ENCODE measurements around the gene SYT9. TPM values are rescaled to one million over a fixed set of nuclear protein-coding genes. Genes with fewer than 3 reads are reported as not detected.

SYT9 gene
- total RNA-seq, 1 donor from 2014 or later = not detected

DNA sequence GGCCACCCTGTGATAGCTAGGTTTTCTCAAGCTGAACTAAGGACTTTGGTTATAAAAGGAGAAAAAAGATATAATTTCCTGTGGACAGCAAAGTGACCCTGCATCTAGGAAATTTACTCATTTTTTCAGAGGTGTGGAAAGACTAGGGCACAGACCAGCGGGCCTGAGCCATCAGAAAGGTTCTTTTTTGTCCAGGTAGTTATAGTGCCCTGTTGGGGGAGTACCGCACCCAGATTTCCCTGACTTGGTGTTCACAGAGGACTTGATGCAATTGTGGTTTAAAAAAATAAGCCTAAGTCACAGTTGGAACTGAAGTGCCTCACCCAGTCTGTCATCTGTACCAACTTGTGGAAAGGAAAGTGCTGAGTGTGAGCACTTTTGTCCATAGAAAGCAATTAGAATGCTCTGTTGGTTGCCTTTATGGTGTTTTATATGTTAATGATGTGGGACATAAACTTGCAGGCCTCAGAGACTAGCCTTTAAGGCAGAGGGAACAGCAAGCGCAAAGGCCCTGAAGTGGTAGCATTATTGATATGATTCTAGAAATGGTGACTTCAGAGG, 3.1 kb downstream of the SYT9 start:
- H3K27me3 Mint-ChIP-seq (ENCODE audit: insufficient read depth) = peaks cover 46% of the 10 kb centered on the region

DNA sequence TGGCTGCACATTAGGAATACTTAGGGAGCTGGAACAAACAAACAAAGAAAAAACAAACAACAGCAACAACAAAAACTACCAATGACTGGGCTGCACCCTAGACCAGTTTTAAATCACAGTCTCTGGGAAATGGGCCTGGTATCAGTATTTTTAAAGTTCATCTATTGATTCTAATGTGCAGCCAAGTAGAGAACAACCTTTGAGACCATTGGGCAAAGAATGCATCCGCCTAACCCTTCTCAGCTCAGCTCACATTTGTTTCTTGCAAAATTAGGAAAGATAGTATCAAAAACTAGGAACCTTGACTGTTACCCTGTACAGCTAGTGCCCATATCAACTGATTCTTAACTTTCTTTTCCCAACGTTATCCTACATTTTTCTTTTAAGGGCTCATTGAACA, 5.2 kb downstream of the SYT9 start:
- Mint-ChIP-seq H3K4me3 (no peak overlapping the region), H3K9me3 (no peaks in the 10 kb centered on the region), H3K27me3 (ENCODE audit: insufficient read depth) (peaks cover 33% of the 10 kb centered on the region), H3K4me1 (ENCODE audit: low read depth) (no peaks in the 10 kb centered on the region), H3K36me3 (ENCODE audit: low read depth) (no peaks in the 10 kb centered on the region), H3K27ac (no peak overlapping the region)
- no peak for DNase-seq (ENCODE audit: low spot score)
- intact Hi-C loops (cut with micrococcal nuclease) = no loop called here

More for the DNA sequence above, 3.1 kb downstream of the SYT9 start:
- intact Hi-C loops (cut with micrococcal nuclease) = no loop called here
- peaks cover 1% of the 10 kb centered on the region for H3K36me3 Mint-ChIP-seq (ENCODE audit: low read depth)
- DNase-seq (ENCODE audit: low spot score) = no peak
- H3K4me3 Mint-ChIP-seq = no peak overlapping the region
- H3K27ac Mint-ChIP-seq = no peak overlapping the region
- H3K4me1 Mint-ChIP-seq (ENCODE audit: low read depth) = no peaks in the 10 kb centered on the region
- no peaks in the 10 kb centered on the region for H3K9me3 Mint-ChIP-seq

DNA sequence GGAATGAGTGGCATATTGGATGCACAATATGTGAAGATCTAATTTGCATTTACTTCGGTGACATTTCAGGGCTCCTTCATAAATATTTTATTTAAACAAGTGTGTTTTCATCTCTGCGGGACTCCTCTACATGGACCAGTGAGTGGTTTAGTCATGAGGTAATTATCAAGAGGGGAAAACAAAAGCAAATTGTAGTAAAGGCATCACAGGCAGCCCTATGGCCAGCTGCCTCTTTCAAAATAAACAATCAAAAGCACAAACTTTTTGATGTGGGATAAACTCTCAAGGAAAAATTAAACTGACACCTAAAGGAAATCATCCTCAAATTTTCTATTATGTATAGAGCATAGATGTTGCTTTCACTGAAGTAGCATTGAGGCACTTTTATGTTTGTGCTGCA, 6.0 kb downstream of the SYT9 start:
- intact Hi-C loops (cut with micrococcal nuclease) = no loop called here

DNA sequence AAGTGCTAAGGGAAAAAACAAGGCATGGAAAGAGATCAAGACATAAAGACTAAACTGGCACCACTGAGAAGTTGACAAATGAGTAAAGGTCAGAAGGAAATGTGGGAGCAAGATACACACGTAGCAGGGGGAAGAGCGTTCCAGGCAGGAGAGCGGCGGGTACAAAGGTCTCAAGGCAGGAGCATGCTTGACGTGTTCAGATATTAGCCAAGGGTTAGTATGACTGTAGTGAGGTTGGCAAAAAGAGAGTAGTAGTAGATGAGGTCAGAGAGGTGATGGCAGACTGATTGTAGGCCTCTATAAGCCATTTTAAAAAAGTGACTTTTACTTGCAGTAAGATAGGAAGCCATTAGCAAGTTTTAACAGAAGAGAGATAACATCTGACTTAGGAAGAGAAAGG, 9.9 kb downstream of the SYT9 start:
- Mint-ChIP-seq H3K27ac (no peak overlapping the region), H3K9me3 (no peaks in the 10 kb centered on the region)

More for the DNA sequence above, 6.0 kb downstream of the SYT9 start:
- no peaks in the 10 kb centered on the region for H3K36me3 Mint-ChIP-seq (ENCODE audit: low read depth)
- H3K4me1 Mint-ChIP-seq (ENCODE audit: low read depth) = no peaks in the 10 kb centered on the region
- H3K27me3 Mint-ChIP-seq (ENCODE audit: insufficient read depth) = peaks cover 30% of the 10 kb centered on the region
- H3K4me3 Mint-ChIP-seq = no peak overlapping the region
- H3K9me3 Mint-ChIP-seq = no peaks in the 10 kb centered on the region
- no peak for DNase-seq (ENCODE audit: low spot score)
- no peak overlapping the region for H3K27ac Mint-ChIP-seq

DNA sequence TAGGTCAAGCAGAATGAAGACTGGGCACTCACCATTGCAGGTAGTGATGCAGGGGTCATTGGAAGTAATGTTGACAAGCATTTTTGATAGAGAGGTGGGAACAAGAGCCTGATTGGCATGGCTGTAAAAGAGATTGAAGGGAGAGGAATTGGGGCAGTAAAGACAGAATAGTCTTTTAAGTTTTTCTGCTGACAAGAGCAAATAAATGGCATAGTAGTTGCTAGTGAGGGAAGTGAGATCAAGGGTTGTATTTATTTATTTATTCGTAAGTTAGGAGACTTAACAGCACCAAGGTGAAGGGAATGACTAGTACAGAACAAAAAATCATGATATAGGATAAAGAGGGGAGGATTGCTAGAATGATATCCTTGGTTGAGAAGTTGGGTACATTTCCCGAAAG, 11.0 kb downstream of the SYT9 start:
- Mint-ChIP-seq H3K9me3 (no peaks in the 10 kb centered on the region), H3K27me3 (ENCODE audit: insufficient read depth) (peaks cover 4% of the 10 kb centered on the region), H3K4me3 (no peak overlapping the region), H3K4me1 (ENCODE audit: low read depth) (no peaks in the 10 kb centered on the region), H3K36me3 (ENCODE audit: low read depth) (no peaks in the 10 kb centered on the region), H3K27ac (no peak overlapping the region)
- no peak for DNase-seq (ENCODE audit: low spot score)
- intact Hi-C loops (cut with micrococcal nuclease) = no loop called here

More for the DNA sequence above, 9.9 kb downstream of the SYT9 start:
- intact Hi-C loops (cut with micrococcal nuclease) = no loop called here
- peaks cover 4% of the 10 kb centered on the region for H3K27me3 Mint-ChIP-seq (ENCODE audit: insufficient read depth)
- no peaks in the 10 kb centered on the region for H3K36me3 Mint-ChIP-seq (ENCODE audit: low read depth)
- no peaks in the 10 kb centered on the region for H3K4me1 Mint-ChIP-seq (ENCODE audit: low read depth)
- DNase-seq (ENCODE audit: low spot score) = no peak
- no peak overlapping the region for H3K4me3 Mint-ChIP-seq

DNA sequence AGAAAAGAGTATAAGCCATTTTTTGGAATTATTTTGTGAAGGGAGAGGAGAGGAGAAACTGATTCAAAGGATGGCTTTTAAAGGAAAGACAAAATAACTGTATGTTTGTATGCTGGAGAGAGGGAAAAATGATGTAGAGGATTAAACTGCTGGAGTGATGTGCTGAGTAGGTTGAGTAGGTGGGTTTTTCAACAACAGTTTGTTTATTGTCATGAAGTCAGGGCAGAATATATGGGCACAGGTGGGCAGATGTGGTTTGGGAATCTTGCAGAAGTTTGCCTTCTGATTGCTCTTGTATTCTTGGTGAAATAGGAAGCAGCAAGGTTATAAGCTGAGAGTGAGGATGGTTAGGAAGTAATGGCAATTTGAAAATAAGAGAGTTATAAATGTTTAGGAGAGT, 12.1 kb downstream of the SYT9 start:
- H3K27ac Mint-ChIP-seq = no peak overlapping the region
- H3K4me1 Mint-ChIP-seq (ENCODE audit: low read depth) = no peaks in the 10 kb centered on the region
- no peaks in the 10 kb centered on the region for H3K36me3 Mint-ChIP-seq (ENCODE audit: low read depth)
- H3K4me3 Mint-ChIP-seq = no peak overlapping the region
- peaks cover 3% of the 10 kb centered on the region for H3K27me3 Mint-ChIP-seq (ENCODE audit: insufficient read depth)
- no peaks in the 10 kb centered on the region for H3K9me3 Mint-ChIP-seq
- intact Hi-C loops (cut with micrococcal nuclease) = no loop called here
- DNase-seq (ENCODE audit: low spot score) = no peak

DNA sequence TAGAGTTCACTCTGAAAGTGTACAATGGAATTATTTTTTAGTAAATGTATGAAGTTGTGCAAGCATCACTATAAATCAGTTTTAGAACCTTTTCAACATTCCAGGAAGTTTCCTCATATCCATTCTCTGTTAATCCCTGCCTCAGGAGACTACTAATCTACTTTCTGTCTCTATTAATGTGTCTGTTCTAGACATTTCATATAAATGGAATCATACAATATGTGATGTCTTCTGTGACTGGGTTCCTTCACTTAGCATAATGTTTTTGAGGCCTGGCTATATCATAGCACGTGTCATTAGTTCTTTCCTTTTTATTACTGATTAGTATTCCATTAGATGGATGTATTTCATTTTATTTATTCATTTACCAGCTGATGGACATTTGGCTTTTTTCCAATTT, 17.1 kb downstream of the SYT9 start:
- no peak overlapping the region for H3K27ac Mint-ChIP-seq
- peaks cover 4% of the 10 kb centered on the region for H3K27me3 Mint-ChIP-seq (ENCODE audit: insufficient read depth)
- H3K9me3 Mint-ChIP-seq = no peaks in the 10 kb centered on the region
- intact Hi-C loops (cut with micrococcal nuclease) = no loop called here
- H3K4me3 Mint-ChIP-seq = no peak overlapping the region
- H3K4me1 Mint-ChIP-seq (ENCODE audit: low read depth) = no peaks in the 10 kb centered on the region
- no peak for DNase-seq (ENCODE audit: low spot score)
- no peaks in the 10 kb centered on the region for H3K36me3 Mint-ChIP-seq (ENCODE audit: low read depth)

DNA sequence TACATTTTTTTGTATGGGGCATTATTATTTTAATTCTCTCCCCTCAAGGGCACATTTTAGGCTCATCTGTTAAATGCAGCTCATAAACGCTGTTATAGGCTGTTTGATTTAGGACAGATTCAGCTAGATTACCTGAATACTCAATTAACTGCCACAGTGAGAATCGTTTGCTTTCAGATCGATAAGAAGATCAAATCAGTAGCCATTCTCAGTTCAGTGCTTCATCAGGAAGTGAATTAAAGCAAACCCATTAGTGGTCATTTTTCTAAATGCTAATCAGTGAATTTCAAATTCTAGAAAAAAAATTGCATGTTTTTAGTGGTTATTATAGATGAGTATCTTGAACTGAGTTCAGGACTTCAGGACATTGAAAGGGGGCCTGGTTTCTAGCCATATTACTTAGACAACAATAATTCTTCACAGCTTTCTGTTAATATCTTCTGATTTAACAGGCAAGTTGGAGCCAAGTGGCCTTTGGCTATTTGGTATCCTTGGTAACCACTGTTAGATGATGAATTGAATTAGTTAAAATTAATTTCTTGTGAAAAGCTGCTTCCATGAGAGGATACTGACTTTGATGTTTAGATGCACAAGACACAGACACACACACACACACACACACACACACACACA, 18.6 kb downstream of the SYT9 start:
- Mint-ChIP-seq H3K27ac (no peak overlapping the region), H3K36me3 (ENCODE audit: low read depth) (no peaks in the 10 kb centered on the region), H3K4me1 (ENCODE audit: low read depth) (no peaks in the 10 kb centered on the region), H3K27me3 (ENCODE audit: insufficient read depth) (peaks cover 4% of the 10 kb centered on the region), H3K9me3 (no peaks in the 10 kb centered on the region), H3K4me3 (no peak overlapping the region)
- intact Hi-C loops (cut with micrococcal nuclease) = loop anchor here (10.0 kb wide), 2 partner anchors 174 to 456 kb away; no protein-coding TSS in a partner anchor
- DNase-seq (ENCODE audit: low spot score) = no peak

DNA sequence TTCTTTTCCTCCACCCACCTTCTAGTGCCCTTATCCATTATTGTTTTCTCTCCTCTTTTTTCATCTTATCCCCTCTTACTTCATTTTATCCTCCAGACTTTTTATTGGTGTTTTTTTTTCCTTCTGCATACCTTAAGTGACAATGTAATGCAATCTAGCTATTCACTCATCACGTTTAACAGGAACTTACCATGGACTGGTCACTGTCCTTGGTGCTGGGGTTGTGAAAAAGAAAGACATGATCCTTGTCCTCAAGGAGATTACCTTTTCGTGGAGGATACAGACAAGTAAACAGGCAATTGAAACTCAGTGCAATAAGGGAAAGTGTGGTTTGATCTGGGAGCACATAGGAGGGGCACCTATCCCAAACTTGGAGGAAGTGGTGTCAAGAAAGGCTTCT, 20.7 kb downstream of the SYT9 start:
- Mint-ChIP-seq H3K27ac (peak overlapping the region; percentile 3), H3K27me3 (ENCODE audit: insufficient read depth) (peaks cover 3% of the 10 kb centered on the region), H3K36me3 (ENCODE audit: low read depth) (no peaks in the 10 kb centered on the region), H3K9me3 (no peaks in the 10 kb centered on the region), H3K4me1 (ENCODE audit: low read depth) (no peaks in the 10 kb centered on the region), H3K4me3 (no peak overlapping the region)
- no peak for DNase-seq (ENCODE audit: low spot score)
- intact Hi-C loops (cut with micrococcal nuclease) = loop anchor here (10.0 kb wide), 2 partner anchors 172 to 458 kb away; no protein-coding TSS in a partner anchor

DNA sequence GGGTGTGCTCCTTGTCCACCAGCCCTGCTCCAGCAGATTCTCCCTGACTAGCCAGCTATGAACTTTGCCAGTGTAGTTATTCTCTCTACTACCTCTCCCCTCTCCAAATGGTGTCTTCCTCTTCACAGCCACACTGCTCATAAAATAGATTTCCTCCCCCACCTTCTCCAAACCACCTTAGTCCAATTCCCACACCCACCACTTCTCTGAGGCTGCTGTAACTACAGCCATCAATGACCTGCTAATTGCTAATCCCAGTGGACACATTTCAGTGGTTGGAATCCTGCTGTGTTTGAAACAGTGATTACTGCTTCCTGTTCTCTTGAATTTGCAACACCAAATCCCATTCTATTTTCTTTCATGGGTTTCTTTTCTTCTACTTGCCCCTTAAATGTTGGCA, 23.4 kb downstream of the SYT9 start:
- DNase-seq (ENCODE audit: low spot score) = no peak
- peaks cover 1% of the 10 kb centered on the region for H3K27me3 Mint-ChIP-seq (ENCODE audit: insufficient read depth)
- no peak overlapping the region for H3K4me3 Mint-ChIP-seq
- intact Hi-C loops (cut with micrococcal nuclease) = loop anchor here (10.0 kb wide), 2 partner anchors 170 to 460 kb away; no protein-coding TSS in a partner anchor
- no peaks in the 10 kb centered on the region for H3K4me1 Mint-ChIP-seq (ENCODE audit: low read depth)
- no peaks in the 10 kb centered on the region for H3K36me3 Mint-ChIP-seq (ENCODE audit: low read depth)
- no peak overlapping the region for H3K27ac Mint-ChIP-seq
- no peaks in the 10 kb centered on the region for H3K9me3 Mint-ChIP-seq

DNA sequence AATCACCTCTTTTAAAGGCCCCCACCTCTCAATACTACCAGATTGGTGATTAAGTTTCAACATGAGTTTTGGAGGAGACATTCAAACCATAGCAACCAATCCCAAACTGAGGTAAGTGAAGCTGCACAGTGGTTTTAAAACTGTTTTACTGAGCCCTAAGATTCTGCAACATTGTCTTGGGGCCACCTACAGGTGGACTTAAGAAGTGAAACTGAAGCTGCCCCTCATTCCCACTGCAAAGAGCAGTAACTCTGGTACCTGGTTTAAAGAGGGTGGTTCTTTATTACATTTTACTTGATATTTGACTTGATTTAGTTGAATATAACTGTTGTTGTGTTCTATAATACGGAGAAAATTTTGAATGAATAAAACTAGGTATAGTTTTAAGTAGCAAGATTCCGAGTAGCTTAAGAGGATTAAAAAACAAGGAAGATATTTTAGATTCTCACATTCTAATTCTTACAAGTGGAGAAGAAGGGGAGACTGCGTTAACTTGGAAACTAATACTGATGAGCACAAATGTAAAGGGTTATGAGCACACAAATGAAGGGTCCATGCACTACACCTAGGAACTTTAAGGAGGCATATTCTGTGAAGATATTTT, 26.7 kb downstream of the SYT9 start:
- H3K27me3 Mint-ChIP-seq (ENCODE audit: insufficient read depth) = no peaks in the 10 kb centered on the region
- no peak overlapping the region for H3K4me3 Mint-ChIP-seq
- H3K36me3 Mint-ChIP-seq (ENCODE audit: low read depth) = no peaks in the 10 kb centered on the region
- H3K27ac Mint-ChIP-seq = no peak overlapping the region
- no peak for DNase-seq (ENCODE audit: low spot score)
- no peaks in the 10 kb centered on the region for H3K4me1 Mint-ChIP-seq (ENCODE audit: low read depth)
- H3K9me3 Mint-ChIP-seq = no peaks in the 10 kb centered on the region
- intact Hi-C loops (cut with micrococcal nuclease) = loop anchor here (10.0 kb wide), 2 partner anchors 166 to 464 kb away; no protein-coding TSS in a partner anchor

DNA sequence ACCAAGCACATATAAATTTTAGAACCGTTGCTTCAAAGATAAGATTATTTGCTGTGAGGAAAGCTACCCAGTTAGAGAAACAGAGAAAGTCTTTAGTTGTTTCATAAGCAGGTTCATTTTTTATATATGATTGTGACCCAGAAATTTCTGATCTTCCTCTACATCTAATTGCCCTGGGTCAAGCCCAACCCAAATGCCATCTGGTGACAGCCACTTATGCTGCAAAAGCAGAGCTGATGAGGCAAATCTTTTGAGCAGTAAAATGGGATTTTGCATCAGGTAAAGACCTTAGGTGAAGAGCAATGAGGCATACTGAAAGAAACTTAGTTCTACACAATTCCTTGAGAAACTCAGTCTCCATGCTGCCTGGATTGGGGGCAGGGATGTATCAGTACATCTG, 28.0 kb downstream of the SYT9 start:
- H3K27me3 Mint-ChIP-seq (ENCODE audit: insufficient read depth) = peaks cover 3% of the 10 kb centered on the region
- intact Hi-C loops (cut with micrococcal nuclease) = loop anchor here (10.0 kb wide), 2 partner anchors 165 to 465 kb away; no protein-coding TSS in a partner anchor

DNA sequence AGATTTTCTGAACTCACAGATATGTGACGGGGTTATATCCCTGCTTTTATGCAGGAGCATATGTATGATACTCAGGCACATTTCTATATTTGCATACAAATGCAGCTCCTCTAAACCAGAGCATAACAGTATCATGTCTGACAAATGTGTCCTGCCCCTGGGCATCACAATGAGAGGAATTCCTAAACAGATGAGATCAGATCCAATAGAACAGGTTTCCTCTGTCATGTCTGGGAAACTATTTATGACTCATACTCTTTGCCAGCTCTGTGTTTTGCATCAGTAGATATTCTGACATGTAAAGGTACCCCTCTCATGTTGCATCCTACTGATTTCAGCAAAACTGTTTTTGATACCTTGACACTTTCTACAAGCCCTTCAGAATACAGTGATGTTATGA, 29.4 kb downstream of the SYT9 start:
- Mint-ChIP-seq H3K27me3 (ENCODE audit: insufficient read depth) (peaks cover 3% of the 10 kb centered on the region), H3K36me3 (ENCODE audit: low read depth) (no peaks in the 10 kb centered on the region), H3K27ac (no peak overlapping the region), H3K4me3 (no peak overlapping the region), H3K9me3 (peaks cover 14% of the 10 kb centered on the region), H3K4me1 (ENCODE audit: low read depth) (no peaks in the 10 kb centered on the region)
- no peak for DNase-seq (ENCODE audit: low spot score)
- intact Hi-C loops (cut with micrococcal nuclease) = no loop called here

More for the DNA sequence above, 28.0 kb downstream of the SYT9 start:
- no peaks in the 10 kb centered on the region for H3K4me1 Mint-ChIP-seq (ENCODE audit: low read depth)
- no peak overlapping the region for H3K27ac Mint-ChIP-seq
- no peak for DNase-seq (ENCODE audit: low spot score)
- H3K9me3 Mint-ChIP-seq = peaks cover 1% of the 10 kb centered on the region
- H3K4me3 Mint-ChIP-seq = no peak overlapping the region
- H3K36me3 Mint-ChIP-seq (ENCODE audit: low read depth) = no peaks in the 10 kb centered on the region
